GM19468 (cell line): ENCODE results near the gene MED31.
"Not testable (repeated sequence)": the region's sequence is repeated elsewhere in the genome, so short reads cannot be mapped to it uniquely, and the experiment has no call there.

Experiments used
- ATAC-seq: cut with Tn5 transposase; IDR thresholded peaks from one replicate; pipeline ENCODE4 v1.9.1; 2021; ENCODE audit warnings: mild to moderate bottlenecking, moderate library complexity, moderate number of reproducible peaks; ENCODE audit not compliant: unreplicated experiment; ENCODE audit errors: extremely low read depth

Gene MED31

DNA sequence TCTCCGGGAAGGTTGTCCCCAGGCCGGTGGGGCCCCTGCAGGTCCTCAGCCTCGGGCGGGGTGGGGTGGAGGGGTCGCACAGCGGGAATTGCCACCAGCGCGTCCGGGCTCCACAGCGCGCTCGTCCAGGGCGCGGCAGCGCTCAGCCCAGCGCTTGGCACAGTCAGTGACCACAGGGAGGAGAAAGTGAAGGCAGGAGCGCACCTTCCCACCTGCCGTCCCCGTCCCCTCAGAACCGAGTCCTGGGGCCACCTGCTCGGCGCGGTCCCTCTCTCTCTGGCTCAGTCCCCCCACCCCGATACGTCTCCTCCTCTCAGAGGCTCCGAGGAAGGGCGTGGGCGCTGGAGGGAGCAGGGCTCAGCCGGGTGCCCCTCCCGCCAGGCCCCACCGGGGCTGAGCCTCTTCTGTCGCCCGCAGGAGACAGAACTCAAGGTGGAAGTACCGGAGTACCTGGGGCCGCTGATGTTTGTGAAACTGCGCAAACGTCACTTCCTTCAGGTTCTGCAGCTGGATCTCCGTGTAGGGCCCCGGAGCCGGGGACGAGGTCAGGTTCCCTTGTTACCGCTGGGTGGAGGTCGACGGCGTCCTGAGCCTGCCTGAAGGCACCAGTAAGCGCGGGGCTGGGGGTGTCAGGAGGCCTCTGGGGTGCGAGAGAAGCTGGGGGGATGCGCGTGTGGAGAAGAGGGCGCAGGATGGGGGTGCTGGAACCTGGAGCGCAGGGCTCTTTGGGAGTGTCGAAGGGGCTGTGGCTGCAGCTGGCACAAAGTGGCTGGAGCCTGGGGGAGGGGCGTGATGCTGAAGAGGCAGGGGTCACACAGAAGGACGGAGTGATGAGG is 5.6 kb upstream of the MED31 start:
- ATAC-seq: not testable (repeated sequence)

DNA sequence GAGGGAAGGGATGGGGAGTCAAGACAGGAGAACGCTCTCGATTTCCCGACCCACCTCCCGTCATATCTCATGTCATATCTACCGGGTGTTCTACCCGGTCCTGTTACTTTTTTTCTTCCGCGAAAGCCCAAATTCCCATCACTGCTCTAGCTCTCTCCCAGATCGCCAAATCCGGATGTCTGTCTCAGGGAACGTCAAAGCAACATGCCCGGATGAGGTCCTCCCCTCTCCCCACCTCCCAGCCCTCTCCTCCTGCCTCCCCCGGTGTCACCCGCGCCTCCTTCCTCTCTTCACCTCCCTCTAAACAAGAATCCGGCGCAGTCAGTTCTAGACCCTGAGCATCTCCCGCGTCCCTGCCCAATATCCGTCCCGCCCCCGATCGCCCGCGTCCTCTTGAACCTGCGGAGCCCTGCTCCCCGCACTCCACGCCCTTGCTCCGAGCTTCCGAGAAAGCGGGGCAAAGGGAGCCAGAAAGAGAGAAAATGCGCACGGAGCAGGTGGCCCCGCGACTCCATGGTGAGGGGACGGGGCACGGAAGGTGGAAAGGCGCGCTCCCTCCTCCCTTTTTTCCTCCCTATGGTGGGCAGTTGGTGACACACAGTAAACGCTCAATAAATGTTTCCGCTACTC is 4.4 kb upstream of the MED31 start:
- ATAC-seq: not testable (repeated sequence)

DNA sequence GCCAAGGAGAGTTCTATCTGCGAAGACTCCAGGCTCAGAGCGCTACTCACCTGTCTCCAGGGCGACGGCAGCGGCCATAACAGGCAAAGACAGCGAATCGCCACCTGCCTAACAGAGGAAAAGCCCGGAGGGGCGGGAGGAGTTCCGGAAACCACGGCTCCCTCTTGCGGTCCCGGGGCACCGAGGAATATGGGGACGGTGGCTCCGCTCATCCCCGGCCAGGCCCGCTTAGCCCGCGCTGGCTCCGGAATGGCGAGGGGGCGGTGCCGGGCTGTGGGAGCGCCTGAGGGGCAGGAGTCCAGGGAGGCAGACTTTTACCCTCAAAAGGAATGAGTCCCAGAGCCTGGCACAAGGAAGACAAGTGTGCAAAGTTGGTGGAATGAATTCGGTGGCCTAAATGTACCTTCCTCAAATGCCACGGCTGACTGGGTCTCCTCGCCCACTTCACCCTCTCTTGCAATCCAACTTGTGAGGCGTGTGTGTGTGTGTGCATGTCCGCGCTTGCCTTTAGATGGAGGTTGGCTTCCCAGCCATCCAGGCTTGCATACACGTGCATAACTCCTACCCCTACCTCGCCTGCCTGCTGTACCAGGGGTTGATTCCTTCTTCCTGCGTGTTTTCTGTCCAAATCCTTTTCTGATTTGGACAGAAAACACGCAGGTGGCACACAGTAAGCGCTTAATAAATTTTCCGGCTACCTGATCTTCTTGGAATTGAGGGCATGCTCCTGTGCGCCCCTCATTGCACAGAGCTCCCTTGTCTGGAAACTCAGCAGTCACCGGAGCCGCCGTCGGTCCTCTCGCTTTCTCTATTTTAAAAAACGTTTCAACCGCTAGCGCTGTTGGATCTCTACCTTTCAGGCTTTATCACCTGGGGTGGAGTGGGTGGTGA is 3.7 kb upstream of the MED31 start:
- ATAC-seq: no peak

DNA sequence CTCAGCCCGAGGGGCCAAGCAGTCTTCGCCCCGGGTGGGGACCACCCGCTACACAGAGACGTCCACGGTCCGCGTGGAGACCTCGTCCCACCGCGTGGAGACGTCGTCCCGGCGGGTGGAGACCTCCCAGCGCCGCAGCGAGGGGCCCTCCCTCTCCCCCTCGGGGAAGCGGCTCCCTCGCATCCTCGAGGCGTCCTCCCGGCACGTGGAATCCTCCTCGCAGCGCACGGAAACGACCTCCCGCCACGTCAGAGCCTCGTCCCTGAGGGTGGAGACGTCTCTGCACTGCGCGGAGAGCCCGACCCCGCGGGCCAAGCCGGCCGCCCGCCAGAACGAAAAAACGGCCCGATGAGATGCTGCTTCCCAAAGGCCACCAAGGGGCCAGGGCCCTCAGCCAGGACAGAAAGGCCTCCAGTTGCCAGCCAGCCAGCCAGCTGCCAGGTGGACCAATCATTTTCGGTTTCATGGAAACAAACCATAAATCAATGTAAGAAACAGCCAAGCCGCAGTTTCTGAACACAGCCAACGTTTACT is 581 bp upstream of the MED31 start:
- ATAC-seq: no peak

DNA sequence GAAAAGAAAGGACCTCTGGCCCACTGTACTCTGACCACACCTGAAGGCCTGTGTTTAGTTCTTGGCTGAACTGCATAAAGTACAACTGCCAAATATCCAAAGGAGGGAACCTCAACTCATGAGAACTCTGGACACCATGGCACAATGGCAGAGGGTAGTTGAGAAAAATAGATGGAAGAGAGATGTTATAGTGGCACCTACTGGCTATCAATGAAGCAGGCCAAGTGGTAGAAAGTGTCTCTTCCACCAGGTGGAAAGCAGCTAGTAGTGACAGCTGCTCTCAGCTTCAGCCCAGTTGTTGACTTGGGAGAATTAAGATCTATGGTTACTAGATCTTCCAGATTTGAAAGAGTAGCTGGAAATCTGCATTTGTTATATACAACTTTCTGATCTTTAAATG is 3.2 kb downstream of the MED31 start:
- ATAC-seq: no peak

DNA sequence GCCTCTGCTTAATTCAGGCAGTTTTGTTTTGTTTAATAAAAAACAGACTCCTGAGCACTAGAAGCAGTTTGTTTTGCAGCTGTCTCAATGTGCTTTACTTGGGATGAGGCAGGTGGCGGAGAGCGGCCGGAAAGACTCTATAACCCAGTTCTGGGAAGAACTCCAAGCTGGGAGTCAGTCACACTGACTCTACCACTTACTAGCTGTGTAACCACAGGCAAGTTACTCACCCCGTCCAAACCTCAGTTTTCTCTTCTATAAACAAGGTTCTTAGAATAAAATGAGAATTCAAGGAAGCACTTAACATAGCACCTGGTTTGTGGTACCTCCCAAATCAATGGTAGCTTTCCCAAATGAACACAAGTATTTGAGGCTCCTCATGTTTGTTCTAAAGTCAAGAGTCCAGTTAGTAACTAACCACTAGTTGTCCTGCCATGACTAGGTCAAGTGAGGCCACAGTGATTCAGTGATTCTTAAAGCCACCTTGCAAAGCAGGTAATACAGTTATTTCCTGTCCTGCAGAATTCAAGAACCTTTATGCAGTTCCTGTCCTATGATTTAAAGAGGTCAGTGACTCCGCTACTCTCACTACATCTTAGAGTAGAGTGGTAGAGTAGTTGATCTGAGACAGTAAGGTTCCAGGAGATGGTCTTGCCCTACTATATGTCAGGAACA is 7.8 kb downstream of the MED31 start:
- no peak for ATAC-seq

DNA sequence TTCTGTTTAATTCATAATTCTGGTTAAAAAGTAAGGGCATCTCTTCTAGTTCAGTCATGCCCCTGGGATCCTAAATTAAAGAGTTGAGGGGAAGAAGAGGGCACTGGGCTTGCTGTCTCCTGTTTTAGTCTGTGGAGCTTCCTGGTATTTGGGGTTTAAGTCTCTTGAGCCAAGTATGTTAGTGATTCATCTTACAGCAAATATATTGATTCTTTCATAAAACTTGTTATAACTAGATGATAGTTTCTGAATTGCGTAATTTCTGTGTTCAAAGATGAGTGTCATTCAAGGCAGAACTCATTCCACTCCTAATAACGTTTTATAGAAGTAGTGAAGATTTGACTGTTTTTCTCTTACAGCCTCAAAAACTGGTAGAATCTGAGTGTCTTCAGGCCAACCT is 8.8 kb downstream of the MED31 start:
- ATAC-seq: no peak

DNA sequence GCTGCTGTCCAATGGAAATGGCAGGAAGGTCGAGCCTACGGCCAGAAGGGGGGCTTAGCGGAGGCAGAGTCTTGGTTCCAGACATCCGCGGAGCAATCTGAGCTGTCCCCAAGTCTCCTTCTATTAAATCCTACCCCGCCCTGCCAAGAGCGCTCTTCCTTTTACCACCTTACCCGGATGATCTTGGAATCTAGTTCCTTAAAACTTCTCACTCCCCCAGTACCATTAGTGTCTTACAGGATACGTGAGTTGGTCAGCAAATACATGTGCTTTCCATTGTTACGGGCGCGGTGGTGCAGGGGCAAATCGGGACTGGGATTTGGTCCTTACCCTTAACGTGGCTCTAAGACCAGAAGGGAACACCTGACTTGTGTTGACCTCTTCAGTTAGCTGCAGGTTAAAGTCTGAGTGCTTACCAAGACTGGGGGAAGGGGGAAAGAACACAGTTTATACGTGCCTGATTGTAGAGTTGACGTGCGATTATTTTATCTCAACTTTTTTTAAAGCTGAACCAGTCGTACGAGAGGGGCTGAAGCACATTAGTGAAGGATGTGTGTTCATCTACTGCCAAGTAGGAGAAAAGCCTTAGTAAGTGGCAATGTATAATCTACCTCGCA is 10.1 kb downstream of the MED31 start:
- no peak for ATAC-seq

DNA sequence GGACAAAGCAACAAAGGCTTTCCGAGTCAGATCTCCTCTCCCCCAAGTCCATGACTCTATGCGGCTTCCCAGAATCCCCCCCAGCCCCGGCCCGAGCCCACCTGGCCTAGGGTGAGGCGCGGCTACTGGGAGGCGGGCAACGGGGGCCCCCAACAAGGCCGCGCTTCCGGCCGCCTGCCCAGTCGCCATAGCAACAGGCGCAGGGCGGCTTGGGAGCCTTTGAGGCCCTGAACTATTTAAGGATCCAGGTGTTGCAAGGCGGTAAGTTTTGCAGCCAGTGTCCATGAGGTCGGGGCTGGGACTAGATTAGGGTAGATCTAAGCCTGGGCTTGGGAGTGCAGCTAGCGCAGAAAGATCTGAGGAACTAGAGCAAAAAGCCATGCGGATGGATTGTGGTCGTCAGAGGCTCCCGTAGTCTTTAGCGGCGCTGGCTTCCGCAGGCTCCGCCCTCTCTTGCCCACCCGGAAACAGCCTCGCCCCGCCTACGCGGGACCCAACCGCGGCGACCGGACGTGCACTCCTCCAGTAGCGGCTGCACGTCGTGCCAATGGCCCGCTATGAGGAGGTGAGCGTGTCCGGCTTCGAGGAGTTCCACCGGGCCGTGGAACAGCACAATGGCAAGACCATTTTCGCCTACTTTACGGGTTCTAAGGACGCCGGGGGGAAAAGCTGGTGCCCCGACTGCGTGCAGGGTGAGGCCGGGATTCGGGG is 10.7 kb downstream of the MED31 start, which contains the start of the genes KIAA0753 and TXNDC17:
KIAA0753 (minus strand) TSS at position 176 of the 711 bp plus-strand sequence. CDS start 5,608 bp downstream, outside the sequence.
TXNDC17 (plus strand) TSS at position 525 of the 711 bp plus-strand sequence; CDS start at position 548, 23 bp downstream.
- peak; percentile 81 for ATAC-seq

DNA sequence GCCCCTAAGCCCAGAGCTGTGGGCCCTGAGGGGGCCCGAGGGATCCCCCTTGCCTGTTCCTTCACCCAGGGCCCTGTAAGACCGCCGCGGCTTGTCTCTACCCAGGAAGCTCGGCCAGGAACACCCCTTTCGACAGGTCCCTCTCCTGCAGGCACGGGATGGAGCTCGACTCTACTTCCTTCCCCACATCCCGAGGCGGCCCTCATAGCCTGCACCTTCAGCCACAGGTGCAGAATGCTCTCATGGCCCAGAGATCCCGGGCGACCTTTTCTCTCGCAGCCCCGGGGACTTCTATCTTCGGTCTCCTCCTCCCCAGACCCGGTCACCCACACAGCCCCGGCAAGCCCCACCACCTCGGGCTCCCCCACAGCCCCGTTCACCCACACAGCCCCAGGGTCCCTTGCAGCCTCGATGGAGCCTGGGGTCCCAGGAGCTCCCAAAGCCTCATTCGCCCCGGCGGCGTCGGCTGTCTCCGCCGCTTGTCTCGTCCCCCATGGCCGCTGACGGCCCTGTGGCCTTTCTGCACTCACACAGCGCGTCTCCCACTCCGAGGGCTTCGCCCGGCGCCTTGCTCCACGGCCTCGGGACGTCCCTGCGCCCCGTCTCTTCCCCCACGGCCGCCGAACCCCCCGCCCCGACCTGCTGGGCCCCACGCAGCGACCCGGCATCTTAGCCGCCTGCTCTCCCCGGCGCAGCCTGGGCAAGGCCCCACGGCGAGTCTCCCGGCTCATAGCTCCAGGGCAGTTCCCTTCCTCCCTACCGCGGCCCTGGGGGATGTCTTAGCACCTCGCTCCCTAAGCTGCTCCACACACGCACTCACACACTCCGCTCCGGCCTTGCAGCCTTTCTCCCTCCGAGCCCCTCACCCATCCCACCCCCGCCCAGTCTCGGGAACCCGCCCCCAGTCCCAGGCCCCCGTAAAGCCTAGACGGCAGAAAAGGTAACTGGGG is 11.5 kb downstream of the MED31 start:
- no peak for ATAC-seq

DNA sequence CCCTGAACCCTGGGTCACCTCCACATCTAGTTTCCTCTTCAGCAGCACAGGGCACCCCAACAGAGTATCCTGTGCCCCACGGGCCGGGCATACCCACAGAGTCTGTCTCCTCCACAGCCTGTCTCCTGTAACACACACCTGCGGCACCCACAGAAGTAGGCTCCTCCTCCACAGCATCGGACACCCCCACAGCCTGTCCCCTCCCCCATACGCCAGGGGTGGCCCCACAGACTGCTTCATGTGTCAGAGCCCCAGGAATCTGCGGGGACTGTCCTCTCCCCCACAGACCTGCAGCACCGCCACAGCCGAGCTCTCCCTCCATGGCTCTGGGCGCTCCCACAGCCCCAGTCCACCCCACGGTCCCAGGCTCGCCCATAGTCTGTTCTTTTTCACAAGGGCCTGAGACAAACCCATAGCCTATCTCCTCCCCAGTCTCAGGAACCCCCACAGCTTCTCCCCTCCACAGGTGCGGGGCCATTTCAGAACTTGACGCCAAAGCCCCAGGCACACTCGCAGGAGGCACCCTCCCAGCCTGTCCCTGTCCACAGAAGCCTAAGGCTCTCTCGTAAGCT is 12.3 kb downstream of the MED31 start:
- ATAC-seq: no peak

DNA sequence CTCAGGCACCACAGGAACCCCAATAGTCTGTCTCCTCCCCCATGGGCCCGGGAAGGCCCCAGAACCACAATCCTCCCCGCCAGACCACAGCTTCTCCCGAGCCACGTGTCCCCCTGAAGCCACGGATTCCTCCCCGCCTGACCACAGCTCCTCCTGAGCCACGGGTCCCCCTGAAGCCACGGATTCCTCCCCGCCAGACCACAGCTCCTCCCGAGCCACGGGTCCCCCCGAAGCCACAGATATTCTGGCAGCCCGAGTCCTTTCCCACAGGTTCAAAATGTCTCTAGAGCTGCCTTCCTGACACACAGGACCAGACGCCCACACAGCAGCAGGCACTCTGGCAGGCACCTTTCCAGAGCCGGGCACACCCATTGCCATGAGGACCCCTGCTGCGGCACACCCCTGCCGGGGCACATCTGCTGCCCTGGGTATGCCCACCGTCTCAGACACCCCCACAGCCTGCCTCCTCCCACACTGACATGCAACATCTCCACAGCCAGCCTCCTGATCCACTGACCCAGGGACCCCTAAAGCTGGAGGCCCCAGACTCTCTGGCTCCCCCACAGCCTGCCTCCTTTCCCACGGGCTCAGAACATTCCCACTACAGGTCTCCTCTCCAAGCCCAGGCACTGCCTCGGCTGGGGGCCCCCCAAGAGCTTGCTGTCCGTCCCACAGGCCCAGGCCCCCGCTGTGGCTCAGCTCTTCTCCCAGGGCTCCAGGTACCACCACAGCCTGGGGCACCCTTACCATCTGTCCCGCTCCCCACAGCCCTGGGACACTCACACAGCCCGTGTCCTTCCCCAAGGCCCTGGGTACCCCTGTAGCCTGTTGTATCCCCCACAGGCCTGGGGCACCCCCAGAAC is 13.1 kb downstream of the MED31 start:
- ATAC-seq: no peak

DNA sequence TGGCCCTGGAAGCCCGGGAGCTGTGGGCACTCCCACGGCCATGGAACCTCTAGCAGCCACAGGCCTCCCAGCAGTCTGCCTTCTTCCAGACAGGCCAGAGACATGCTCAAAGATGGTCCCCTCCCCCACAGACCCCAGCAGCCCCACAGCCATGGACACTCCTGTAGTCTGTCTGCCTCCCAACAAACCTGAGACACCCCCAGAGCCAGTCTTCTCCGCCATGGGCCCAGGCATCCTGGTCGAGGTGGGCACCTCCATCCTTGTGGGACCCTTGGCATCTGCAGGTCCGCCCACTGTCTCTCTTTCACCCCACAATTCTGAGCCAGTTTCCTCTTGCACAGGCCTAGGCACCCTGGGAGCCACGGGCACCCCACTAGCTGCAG is 14.0 kb downstream of the MED31 start:
- ATAC-seq: no peak

DNA sequence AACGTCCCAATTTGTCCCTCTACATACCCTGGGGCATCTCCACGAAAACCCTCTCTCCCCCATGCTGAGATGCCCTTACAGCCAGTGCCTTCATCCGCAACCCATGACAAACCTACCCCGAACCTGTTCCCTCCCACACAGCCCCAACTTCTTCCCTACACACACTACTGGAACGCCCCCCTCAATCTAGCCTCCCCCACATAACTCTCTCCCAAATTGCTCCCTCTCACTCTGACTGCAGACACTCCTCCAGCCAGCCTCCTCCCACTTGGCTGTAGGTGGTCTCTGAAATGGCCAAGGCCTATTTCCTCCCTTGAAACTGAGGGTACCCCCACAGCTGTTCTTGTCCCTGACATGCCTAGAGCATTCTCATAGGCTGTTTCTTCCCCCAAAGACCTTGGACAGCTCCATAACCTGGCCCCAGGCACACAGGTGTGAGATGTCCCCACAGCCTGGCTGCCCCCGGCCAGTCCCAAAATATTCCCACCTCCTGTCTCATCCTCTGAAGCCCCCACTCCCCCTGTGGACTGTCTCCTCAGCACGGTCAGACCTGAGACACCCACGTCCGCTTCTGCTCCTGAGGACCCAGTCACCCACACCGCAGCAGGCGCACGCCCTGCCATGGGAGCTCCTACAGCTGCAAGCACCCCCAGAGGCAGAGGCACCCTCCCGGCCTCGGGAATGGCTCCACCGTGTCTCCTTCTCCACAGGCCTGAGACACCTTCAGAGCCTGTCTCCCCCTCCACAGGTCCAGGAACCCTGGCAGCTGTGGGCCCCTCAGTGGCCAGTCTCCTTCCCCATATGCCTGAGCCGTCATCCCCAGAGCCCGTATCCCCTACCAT is 14.6 kb downstream of the MED31 start:
- ATAC-seq: no peak

DNA sequence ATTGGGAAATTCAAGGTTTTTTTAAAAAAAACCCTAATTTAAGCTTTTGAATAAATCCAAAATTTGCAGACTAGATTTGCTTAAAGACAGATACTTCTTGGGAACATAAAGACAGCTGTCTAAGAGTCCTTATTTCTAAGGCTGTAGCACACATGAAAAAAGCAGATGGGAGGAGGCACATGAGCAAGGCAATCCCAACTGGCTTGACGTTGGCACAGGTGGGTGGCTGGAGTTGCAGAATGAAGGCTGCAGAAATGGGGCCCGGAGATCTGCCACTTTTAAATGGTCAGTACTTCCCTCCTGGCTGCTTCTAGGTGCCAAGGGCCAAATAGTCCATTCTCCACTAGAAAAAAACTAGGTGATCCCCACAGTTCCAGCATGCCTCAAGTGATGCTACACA is 15.3 kb downstream of the MED31 start:
- no peak for ATAC-seq

DNA sequence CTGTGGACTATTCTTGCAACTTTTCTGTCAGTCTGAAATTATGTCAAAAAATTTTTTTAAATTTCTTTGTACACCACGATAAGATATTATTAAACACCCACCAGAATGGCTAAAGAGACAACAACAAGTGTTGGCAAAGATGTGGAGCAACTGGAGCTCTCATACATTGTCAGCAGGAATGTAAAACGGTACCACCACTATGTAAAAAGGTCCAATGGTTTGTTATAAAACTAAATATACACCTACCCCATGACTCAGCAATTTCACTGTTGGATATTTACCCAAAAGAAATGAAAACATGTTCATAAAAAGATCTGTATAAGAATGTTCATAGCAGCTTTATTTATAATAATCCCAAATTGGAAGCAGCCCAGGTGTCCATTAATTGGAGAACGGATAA is 18.1 kb downstream of the MED31 start:
- ATAC-seq: no peak
